Gastroesophageal sphincter (tissue), 3 donors: ENCODE results near the gene SMYD2.

Experiments
- CTCF ChIP-seq, 4 experiments: fragments of 200-600 bp in 2 of 4; fragments of 450-650 bp in 2 of 4; sonication (generic) in 1 of 4; IDR thresholded peaks; one replicate each; pipeline ENCODE4 v1.5.1; 2017 to 2019; ENCODE audit warnings: antibody characterized with exemption in 4 of 4, mild to moderate bottlenecking in 2 of 4, moderate library complexity in 2 of 4
- EP300 ChIP-seq: sonication (generic); formaldehyde crosslinking; IDR thresholded peaks from one replicate; pipeline ENCODE4 v1.6.1; 2017; ENCODE audit warnings: antibody characterized with exemption, mild to moderate bottlenecking
- POLR2A ChIP-seq, 2 donors: fragments of 450-650 bp; IDR thresholded peaks; one replicate each; pipeline ENCODE4 v1.6.1; 2017; ENCODE audit warnings: antibody characterized with exemption in 2 of 2, mild to moderate bottlenecking in 2 of 2, moderate library complexity in 1 of 2
- POLR2AphosphoS5 ChIP-seq: sonication (generic); formaldehyde crosslinking; IDR thresholded peaks from one replicate; pipeline ENCODE4 v1.6.1; 2017; ENCODE audit warnings: antibody characterized with exemption

- TF ChIP-seq CTCF (IDR thresholded peaks at IDR 0.05): no peak
- no peak for TF ChIP-seq EP300
- TF ChIP-seq POLR2A (IDR thresholded peaks at IDR 0.05): no peak
- TF ChIP-seq POLR2AphosphoS5: no peak
Observed at GRCh38 chr1:214241060-214241459, 39.9 kb upstream of the SMYD2 start.
